OCI-LY7 (cell line): ENCODE measurements around the gene ANKRD40.

Experiments
- EZH2phosphoT487 ChIP-seq: fragments of 200-600 bp; sonication (generic); IDR thresholded peaks from 2 replicates; pipeline ENCODE4 v1.6.1; 2018; ENCODE audit warnings: low read depth, borderline replicate concordance, mild to moderate bottlenecking, mixed run types, antibody characterized with exemption, low read length, moderate library complexity, mixed read lengths
- TF ChIP-seq, protein P1 (sequence below): fragments of 200-600 bp; sonication (generic); conservative IDR thresholded peaks from 2 replicates; pipeline ENCODE4 v1.5.1; 2014; ENCODE audit warnings: mild to moderate bottlenecking, antibody characterized with exemption, low read length, moderate library complexity, mixed read lengths

DNA sequence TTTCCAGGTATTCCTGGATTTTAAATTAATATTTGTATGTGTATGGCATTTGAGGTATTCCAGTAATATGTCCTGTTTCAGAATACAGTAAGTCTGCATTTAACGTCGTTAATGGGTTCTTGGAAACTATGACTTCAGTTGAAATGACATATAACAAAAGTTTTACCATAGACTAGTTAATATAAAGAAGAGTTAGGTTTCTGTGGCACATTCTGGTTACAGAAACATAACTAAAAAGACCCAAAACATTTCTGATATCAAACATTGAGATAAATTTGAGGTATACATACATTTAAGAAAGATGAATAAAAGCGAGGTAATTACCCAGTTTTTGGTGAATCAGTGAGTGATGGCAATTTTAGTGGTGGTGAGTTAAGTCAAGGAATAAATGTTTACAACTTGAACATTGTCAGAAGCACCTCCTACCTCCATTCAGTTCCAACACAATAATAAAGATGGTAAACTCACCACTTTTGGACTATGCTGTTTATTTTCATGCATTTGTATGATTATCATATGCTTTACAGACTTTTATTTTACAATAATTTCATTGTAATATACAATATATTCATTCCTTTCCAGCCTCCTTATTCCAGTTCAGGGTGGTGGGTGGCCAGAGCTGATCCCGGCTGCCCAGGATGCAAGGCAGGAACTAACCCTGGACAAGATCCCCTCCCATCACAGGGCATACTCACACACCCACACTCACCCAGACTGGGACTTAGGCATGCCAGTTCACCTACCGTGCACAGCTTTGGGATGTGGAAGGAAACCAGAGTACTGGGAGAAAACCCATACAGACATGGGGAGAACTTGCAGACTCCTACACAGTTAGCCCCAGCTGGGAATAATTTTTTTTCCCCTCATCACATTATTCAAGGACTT lies 21.4 kb upstream of the ANKRD40 start:
- TF ChIP-seq, protein P1, sequence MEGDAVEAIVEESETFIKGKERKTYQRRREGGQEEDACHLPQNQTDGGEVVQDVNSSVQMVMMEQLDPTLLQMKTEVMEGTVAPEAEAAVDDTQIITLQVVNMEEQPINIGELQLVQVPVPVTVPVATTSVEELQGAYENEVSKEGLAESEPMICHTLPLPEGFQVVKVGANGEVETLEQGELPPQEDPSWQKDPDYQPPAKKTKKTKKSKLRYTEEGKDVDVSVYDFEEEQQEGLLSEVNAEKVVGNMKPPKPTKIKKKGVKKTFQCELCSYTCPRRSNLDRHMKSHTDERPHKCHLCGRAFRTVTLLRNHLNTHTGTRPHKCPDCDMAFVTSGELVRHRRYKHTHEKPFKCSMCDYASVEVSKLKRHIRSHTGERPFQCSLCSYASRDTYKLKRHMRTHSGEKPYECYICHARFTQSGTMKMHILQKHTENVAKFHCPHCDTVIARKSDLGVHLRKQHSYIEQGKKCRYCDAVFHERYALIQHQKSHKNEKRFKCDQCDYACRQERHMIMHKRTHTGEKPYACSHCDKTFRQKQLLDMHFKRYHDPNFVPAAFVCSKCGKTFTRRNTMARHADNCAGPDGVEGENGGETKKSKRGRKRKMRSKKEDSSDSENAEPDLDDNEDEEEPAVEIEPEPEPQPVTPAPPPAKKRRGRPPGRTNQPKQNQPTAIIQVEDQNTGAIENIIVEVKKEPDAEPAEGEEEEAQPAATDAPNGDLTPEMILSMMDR = no peak
- no peak for TF ChIP-seq EZH2phosphoT487
